NCI-H2196 treated with DMSO at 0.1 percent for 48 hours (cell line): ENCODE data around the gene MAML2.

Experiments used
- DNase-seq: peaks from one replicate; lab custom pipeline; 2025; ENCODE audit not compliant: unreplicated experiment; lab: John Stamatoyannopoulos, UW

Gene MAML2

DNA sequence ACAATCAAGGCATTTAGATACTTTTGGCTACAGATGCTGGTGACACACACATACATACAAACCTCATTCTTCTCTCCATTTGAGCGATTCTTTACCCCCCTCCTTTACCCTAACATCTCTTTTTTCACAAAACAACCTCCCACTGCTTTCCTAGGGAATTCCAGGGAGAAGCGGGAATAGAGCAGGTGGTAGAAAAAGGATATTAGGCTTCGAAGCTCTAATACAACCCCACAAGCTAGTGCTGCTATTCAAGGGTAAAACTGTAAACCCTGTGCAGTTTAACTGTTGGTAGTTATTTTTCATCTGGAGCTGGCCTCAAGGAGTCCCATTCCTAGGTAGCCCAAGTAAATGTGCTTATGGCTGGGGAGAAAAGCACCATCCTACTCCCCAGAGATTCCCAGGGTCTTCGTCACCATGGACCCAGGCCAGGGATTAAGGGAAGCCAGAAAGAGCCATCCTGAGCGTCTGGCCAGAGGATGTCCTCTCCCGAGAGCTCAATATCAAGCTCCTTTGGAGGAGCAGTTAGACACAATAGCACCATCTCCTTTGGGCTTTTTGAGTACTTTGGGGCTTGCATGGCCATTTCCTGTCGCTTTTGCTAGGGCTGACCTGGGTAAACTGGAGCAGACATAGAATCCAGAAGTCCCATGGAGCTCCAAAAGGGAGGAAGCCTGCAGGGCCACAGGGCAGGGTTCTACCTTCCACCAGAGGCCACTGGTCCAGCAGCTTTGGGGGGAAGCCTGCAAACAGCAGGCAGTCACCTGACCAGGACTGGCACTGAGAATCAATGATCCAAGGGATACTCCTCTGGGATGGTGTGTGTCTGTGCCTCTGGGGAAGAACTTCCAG lies 3.1 kb downstream of the MAML2 start:
- no peak for DNase-seq

GRCh38 chr11:96338910-96339705 lies 3.9 kb downstream of the MAML2 start:
- no peak for DNase-seq

- DNase-seq: no peak
Observed at GRCh38 chr11:96337541-96338431, 5.2 kb downstream of the MAML2 start.

GRCh38 chr11:96335388-96335787 lies 7.6 kb downstream of the MAML2 start:
- no peak for DNase-seq

DNA sequence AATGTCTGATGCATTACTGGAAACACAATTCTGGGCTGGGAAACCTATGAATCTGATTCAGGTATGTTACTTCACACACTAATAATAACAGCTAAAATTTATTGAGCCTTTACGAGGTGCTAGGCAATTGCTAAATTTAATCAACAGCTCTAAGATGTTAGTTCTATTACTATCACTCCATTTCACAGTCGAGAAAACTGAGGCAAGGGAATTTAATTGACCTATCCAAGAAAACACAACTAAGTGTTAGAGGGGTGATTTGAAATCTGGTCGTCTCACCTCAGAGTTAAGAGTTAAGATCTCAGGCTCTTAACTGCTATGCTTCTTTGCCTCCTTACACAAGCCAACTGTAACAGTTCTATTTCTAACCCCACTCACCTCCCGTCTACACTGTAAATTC lies 8.8 kb downstream of the MAML2 start:
- no peak for DNase-seq

DNA sequence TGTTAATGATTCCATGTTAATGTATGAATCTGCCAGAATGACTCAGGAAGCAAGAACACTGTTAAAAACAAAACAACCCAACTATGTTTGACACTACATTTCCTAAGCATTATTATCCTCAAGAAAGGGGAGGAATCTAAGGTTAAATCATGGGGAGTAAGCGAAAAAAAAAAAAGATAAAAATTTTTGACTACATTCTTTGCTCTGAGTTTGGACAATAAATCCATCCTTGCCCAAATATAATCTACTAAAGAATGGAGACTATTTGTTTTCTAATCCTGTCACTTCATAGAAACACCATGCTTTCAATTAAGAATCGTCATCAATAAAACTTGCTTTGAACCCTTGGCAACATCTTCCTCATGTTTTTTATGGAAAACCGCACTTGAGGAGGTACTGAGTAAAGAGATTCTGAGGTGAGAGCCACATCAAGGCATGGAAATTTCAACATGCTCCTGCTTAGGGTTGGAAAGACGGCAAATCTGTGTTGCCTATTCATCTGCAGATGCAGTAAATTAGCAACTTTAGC lies 9.7 kb downstream of the MAML2 start:
- DNase-seq: no peak

DNA sequence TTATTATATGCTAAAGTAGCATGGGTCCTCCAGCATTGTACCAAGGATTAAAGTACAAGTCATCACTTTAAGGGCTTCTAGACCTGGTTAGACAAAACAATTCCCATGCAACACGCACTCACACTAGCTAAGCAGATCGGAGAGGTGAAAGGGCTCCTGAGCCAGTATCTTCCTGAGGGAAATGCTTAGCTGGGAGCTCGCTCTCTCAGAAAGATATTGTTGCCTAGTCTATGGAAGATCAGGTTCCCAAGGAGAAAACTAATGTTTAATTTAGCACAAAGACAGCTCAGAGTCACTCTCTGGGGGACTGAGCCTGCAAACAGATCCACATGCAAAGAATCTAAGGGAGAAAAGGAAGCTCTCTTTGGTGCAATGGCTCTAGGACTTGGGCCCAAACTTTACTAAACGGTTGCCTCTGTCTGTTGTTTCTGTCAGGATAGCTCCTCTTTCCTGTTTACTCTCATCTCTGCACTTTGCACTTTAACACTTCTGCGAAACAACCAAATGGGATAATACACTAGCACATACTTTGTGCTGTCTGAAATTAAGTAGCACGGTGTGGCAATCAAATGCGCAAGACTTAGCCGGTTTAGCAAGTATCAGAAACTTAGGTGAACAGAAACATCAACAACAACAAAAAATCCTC lies 10.7 kb downstream of the MAML2 start:
- no peak for DNase-seq

- DNase-seq: no peak
Observed at GRCh38 chr11:96331699-96332116, 11.3 kb downstream of the MAML2 start.

GRCh38 chr11:96330511-96330859 lies 12.5 kb downstream of the MAML2 start:
- no peak for DNase-seq

DNA sequence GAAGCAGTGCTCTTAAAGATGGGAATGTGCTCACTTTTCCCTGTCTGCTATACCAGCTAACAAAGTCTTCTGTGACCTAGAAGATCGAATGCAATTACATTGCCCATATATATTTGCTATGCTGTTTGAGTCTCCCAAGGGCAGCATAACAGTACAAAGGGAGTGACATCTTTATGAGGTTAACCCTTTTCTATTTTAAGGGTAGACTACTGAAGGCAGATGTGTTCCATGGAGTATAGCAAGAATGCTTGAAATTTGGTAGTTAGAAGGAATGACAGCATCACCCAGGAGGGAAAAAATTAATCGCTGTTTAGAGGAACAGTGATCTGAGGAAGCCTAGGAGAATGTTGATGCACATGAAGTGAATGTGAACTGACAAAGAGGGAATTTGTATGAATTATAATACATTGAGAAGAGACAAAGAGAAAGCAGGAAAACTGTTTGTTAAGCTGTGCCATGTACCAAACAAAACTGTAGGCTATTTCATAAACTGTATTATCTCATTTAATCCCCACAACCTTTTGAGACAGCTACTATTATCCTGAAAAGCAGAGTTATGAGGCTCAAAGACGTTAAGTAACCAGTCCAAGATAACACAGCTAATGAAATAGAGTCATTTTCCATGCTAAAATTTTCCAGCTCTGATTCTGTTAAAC lies 13.0 kb downstream of the MAML2 start:
- no peak for DNase-seq

- no peak for DNase-seq
Observed at GRCh38 chr11:96329419-96329818, 13.6 kb downstream of the MAML2 start.

- DNase-seq: no peak
Observed at GRCh38 chr11:96328395-96329010, 14.5 kb downstream of the MAML2 start.

DNA sequence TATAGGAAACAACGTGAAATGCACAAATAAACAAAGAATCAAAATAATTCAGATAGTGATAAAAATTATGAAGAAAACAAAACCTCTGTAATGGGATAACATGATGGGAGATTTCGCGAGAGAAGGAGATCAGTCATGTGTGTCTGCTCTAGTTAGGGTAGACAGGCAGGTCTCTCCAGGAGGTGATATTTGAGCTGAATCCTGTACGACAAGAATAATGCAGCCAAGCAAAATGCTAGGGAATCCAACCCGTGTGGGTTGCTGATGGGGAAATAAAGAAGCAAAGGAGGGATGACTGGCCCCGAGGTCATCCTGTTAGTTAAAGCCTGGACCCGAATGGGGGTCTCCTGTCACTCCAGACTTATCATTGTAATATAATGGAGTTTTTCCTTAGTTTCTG lies 16.0 kb downstream of the MAML2 start:
- DNase-seq: no peak

DNA sequence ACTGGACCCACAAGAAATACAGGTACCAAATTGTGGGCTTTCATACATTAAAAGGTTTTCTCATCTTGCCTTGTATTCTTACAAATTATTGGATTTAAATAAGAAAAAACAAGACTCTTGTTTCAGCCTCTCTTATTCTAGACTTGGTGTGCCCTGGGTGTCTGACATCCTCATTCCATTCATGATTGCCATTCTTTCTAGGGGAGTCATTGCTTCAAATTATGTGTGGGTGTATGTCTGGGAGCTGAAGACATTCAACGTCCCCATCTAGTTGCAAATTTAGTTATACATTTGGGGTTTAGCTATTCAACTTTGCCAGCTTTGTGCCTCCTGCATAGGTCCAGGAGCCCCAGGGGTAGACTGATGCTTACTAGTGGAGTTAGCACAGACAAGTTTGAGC lies 18.1 kb downstream of the MAML2 start:
- no peak for DNase-seq

- no peak for DNase-seq
Observed at GRCh38 chr11:96323642-96323985, 19.4 kb downstream of the MAML2 start.

DNA sequence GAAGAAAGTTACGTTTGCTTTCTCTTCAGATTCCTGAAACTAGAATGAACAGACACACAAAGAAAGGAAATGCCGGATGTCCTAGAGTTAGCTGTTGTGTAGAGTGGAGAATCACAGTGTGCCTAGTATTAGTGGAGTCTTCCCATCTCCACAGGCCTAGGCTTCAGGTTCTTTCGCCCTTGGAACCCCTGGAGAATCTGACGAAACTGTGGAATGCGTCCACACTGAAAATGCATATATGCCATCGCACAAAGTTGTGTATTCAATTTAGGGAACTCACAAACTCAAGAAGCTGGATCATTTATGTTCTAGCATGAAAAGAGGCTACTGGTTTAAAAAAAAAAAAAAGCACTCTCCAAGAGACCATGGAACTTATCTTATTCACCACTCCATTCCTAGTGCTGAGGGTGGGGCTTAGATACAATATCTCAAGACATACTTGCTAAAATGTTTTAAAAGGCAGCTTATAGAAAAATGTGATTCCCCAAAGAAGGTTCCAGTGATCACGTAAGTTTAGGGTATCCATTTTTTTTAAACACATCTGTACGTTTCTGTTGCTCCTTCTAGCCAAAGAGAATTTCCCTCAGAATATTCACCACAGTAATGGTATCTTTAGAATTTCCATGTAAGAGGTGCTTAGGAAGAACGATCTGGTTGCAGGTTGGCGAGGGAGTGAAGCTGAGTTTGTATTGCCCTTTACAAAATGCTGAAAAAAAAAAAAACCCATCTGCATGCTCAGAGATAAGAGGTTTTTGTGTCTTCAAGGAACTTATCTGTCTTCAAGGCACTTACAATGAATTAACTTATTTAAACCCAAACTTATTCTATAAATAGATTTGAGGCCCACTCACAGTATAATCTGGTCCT lies 20.0 kb downstream of the MAML2 start:
- no peak for DNase-seq

DNA sequence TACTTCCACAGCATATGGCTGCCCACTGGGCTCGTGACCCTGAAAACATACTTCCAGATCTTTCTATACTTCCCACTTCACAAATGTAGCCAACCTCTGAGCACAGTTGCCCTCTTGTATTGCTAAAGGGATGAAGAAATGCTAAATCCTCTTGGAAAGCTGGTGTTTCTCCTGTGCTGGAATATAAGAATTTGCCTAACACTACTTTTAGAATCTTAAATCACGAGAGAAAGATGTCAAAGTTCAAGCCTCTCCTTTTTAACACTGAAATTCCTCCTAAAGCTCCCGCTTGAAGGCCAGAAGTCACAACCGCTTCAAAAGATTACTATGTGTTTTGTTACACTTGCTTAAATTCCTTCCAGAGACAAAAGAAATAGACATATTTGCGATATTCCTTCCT lies 21.9 kb downstream of the MAML2 start:
- no peak for DNase-seq

- DNase-seq: no peak
Observed at GRCh38 chr11:96319898-96320656, 22.9 kb downstream of the MAML2 start.
